Colonic mucosa (tissue), 4 donors: Measurements from ENCODE around the gene MCFD2. TPM values are rescaled to one million over a fixed set of nuclear protein-coding genes. Genes with fewer than 3 reads are reported as not detected.

Source experiments
- DNase-seq: peaks from one replicate; pipeline ENCODE4 v3.0.0-alpha.2; 2020
- H3K27ac ChIP-seq: fragments of 200-600 bp; one replicate; pipeline ENCODE4 v1.8.0; 2021
- H3K27me3 ChIP-seq: fragments of 200-600 bp; one replicate; pipeline ENCODE4 v1.8.0; 2021
- H3K36me3 ChIP-seq: fragments of 200-600 bp; one replicate; pipeline ENCODE4 v1.8.0; 2021
- H3K4me1 ChIP-seq: fragments of 200-600 bp; one replicate; pipeline ENCODE4 v1.8.0; 2021; ENCODE audit warnings: mild to moderate bottlenecking
- H3K4me3 ChIP-seq: fragments of 200-600 bp; one replicate; pipeline ENCODE4 v1.8.0; 2021
- H3K9ac ChIP-seq, 2 donors: one replicate each; pipeline ENCODE4 v1.7.0; 2013; ENCODE audit warnings: control low read depth in 2 of 2, low read depth in 2 of 2, low read length in 2 of 2
- H3K9me3 ChIP-seq: fragments of 200-600 bp; one replicate; pipeline ENCODE4 v1.8.0; 2021
- CTCF ChIP-seq: fragments of 200-600 bp; IDR thresholded peaks from one replicate; pipeline ENCODE4 v1.8.0; 2022; ENCODE audit warnings: antibody characterized with exemption, mild to moderate bottlenecking
- intact Hi-C: fragments of 100-400 bp; cut with DNase I; formaldehyde crosslinking; loops from one replicate; pipeline ENCODE4 v1.14.1; 2022
- total RNA-seq, 2 donors: library from RNA; stranded (reverse); fragmentation: NEBNext Ultra II Directional in 1 of 2; extraction: Animal tissue kit (Norgen Biotek cat#: 25700) in 1 of 2; gene quantifications; one replicate each; pipeline ENCODE4 v1.2.1, GENCODE V29; 2021
- donor health status: healthy.
- donor health status: DM: no; HTN: no; CAD: no.
- donor health status: DM: no; HTN: no; CAD: no.

The MCFD2 gene
- total RNA-seq, 2 donors from 2014 or later: 44.0 to 54.8 TPM

- no peak for TF ChIP-seq CTCF
- no peak overlapping the region for H3K9ac ChIP-seq
- no peak for DNase-seq
- no peaks in the 10 kb centered on the region for H3K9me3 ChIP-seq
- H3K27me3 ChIP-seq: no peaks in the 10 kb centered on the region
- H3K36me3 ChIP-seq: no peaks in the 10 kb centered on the region
- no peak overlapping the region for H3K4me3 ChIP-seq
- H3K27ac ChIP-seq: peak overlapping the region; percentile 53
- intact Hi-C loops: no loop called here
- no peaks in the 10 kb centered on the region for H3K4me1 ChIP-seq
Observed at GRCh38 chr2:46856336-46856735, 59.3 kb downstream of the MCFD2 start.

DNA sequence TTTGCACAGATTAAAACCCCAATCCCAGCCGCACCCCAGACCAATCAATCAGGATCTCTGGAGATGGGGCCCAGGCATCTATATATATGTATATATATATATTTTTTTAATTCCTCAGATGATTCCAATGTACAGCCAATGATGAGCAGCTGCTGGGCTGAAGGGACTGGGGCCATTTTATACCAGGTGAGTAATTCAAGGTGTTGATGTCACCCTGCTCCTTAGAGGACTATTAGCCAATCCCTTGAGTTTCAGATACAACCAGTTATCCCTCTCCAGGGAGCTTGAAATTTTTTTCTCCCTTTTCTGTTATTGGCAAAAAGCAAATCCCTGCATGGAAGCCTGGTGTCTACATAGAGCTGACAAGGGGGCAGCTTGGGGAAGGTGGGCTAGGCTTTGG, 59.8 kb downstream of the MCFD2 start:
- H3K36me3 ChIP-seq: no peaks in the 10 kb centered on the region
- no peaks in the 10 kb centered on the region for H3K4me1 ChIP-seq
- H3K9ac ChIP-seq: no peak overlapping the region
- no peak for DNase-seq
- intact Hi-C loops: no loop called here
- H3K9me3 ChIP-seq: no peaks in the 10 kb centered on the region
- no peaks in the 10 kb centered on the region for H3K27me3 ChIP-seq
- H3K27ac ChIP-seq: peak overlapping the region; percentile 53
- H3K4me3 ChIP-seq: no peak overlapping the region
- no peak for TF ChIP-seq CTCF

DNA sequence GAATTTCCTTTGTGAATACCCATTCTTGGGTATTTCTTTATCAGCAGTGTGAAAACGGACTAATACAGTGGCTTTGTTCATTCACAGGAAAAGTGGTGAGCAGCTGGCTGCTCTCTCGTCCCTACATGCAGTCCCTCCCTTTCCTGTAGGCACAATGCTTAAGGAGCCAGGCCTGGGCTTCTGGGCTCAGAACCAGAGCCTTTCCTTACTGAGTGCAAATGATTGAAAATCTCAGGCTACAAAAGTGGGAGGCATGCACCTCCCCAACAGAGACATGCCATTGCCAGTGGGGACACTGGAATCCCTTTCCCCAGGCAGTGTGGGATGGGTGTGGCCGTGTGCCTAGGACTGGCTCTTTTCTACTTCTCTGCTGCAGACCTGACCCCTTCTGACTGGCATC, 61.3 kb downstream of the MCFD2 start:
- peak overlapping the region; percentile 45 for H3K27ac ChIP-seq
- TF ChIP-seq CTCF: no peak
- no peaks in the 10 kb centered on the region for H3K36me3 ChIP-seq
- H3K9ac ChIP-seq: peak overlapping the region in 1 of 2 donors; percentile 26
- H3K4me1 ChIP-seq: peaks cover 8% of the 10 kb centered on the region
- no peaks in the 10 kb centered on the region for H3K9me3 ChIP-seq
- no peak overlapping the region for H3K4me3 ChIP-seq
- no peak for DNase-seq
- intact Hi-C loops: no loop called here
- H3K27me3 ChIP-seq: no peaks in the 10 kb centered on the region

GRCh38 chr2:46852598-46852997, 63.0 kb downstream of the MCFD2 start:
- Histone ChIP-seq H3K9me3 (no peaks in the 10 kb centered on the region), H3K4me1 (peaks cover 21% of the 10 kb centered on the region), H3K27me3 (no peaks in the 10 kb centered on the region), H3K4me3 (no peak overlapping the region), H3K36me3 (no peaks in the 10 kb centered on the region), H3K27ac (no peak overlapping the region), H3K9ac (no peak overlapping the region)
- intact Hi-C loops: no loop called here
- TF ChIP-seq CTCF: no peak
- no peak for DNase-seq

DNA sequence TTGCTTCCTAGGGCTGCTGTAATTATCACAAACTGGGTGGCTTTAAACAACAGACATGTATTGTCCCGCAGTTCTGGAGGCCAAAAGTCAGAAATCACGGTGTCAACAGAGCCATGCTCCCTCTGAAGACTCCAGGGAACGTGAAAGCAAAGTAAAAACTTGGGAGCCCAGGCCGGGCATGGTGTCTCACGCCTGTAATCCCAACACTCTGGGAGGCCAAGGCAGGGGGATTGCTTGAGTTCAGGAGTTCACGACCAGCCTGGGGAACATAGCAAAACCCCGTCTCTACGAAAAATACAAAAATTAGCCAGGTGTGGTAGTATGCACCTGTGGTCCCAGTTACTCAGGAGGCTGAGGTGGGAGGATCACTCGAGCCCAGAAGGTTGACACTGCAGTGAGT, 63.5 kb downstream of the MCFD2 start:
- no peak for DNase-seq
- no peaks in the 10 kb centered on the region for H3K36me3 ChIP-seq
- intact Hi-C loops: no loop called here
- H3K4me1 ChIP-seq: peaks cover 26% of the 10 kb centered on the region
- no peak overlapping the region for H3K9ac ChIP-seq
- TF ChIP-seq CTCF: no peak
- H3K27ac ChIP-seq: no peak overlapping the region
- no peaks in the 10 kb centered on the region for H3K27me3 ChIP-seq
- no peaks in the 10 kb centered on the region for H3K9me3 ChIP-seq
- H3K4me3 ChIP-seq: no peak overlapping the region

Other genes with a start within 250 kb of the MCFD2 start
- gene SOCS5, start 216.5 kb downstream of the MCFD2 start, total RNA-seq: 10 to 100 TPM in 1 of 2 donors, 1 to 10 TPM in 1; 8.2 to 17.5 TPM
- 10 to 100 TPM; 28.5 to 28.7 TPM for gene TTC7A, start 25.4 kb upstream of the MCFD2 start, total RNA-seq
- gene STPG4, start 239.5 kb upstream of the MCFD2 start, total RNA-seq: under 1 TPM; 0.21 to 0.47 TPM